Stomach (tissue), 4 donors: ENCODE data around the gene PRKG1.

Source experiments
- POLR2A ChIP-seq, 4 donors: fragments of 450-650 bp; IDR thresholded peaks; one replicate each; pipeline ENCODE4 v1.6.1; 2016; ENCODE audit warnings: antibody characterized with exemption in 4 of 4, control low read depth in 2 of 4, mild to moderate bottlenecking in 1 of 4, moderate library complexity in 1 of 4
- POLR2AphosphoS5 ChIP-seq, 3 donors: sonication (generic); formaldehyde crosslinking; IDR thresholded peaks; one replicate each; pipeline ENCODE4 v1.6.1; 2016; ENCODE audit warnings: antibody characterized with exemption in 3 of 3
- TF ChIP-seq, protein P1 (sequence below), 7 experiments: fragments of 450-650 bp in 4 of 7; fragments of 200-600 bp in 3 of 7; sonication (generic) in 3 of 7; IDR thresholded peaks; one replicate each; pipeline ENCODE4 v1.5.1; 2016 to 2019; ENCODE audit warnings: antibody characterized with exemption in 7 of 7, control low read depth in 2 of 7, mild to moderate bottlenecking in 1 of 7

DNA sequence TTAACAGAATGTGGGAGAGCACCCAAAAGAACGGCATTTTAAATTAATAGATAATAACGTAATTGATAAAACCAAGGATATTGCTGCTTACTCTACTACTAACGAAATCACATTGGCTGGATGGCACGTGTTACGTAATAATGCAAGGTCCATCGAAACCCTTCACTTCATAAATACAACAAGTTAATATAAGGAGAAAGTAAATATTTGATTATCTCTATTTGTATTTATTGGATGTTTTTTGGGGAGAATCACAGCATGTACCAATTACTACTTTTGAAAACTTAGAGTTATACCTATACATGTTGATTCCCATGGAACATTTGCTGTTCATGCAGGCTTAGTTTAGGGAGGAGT, 1.6 kb downstream of the PRKG1 start:
- TF ChIP-seq POLR2A (IDR thresholded peaks at IDR 0.05) (no peak), POLR2AphosphoS5 (IDR thresholded peaks at IDR 0.05) (no peak)
- TF ChIP-seq, protein P1, sequence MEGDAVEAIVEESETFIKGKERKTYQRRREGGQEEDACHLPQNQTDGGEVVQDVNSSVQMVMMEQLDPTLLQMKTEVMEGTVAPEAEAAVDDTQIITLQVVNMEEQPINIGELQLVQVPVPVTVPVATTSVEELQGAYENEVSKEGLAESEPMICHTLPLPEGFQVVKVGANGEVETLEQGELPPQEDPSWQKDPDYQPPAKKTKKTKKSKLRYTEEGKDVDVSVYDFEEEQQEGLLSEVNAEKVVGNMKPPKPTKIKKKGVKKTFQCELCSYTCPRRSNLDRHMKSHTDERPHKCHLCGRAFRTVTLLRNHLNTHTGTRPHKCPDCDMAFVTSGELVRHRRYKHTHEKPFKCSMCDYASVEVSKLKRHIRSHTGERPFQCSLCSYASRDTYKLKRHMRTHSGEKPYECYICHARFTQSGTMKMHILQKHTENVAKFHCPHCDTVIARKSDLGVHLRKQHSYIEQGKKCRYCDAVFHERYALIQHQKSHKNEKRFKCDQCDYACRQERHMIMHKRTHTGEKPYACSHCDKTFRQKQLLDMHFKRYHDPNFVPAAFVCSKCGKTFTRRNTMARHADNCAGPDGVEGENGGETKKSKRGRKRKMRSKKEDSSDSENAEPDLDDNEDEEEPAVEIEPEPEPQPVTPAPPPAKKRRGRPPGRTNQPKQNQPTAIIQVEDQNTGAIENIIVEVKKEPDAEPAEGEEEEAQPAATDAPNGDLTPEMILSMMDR (IDR thresholded peaks at IDR 0.05): no peak
